ENCODE data around the gene TIPARP.
"Not testable (repeated sequence)": the region's sequence is repeated elsewhere in the genome, so short reads cannot be mapped to it uniquely, and the experiment has no call there.

Gene TIPARP

DNA sequence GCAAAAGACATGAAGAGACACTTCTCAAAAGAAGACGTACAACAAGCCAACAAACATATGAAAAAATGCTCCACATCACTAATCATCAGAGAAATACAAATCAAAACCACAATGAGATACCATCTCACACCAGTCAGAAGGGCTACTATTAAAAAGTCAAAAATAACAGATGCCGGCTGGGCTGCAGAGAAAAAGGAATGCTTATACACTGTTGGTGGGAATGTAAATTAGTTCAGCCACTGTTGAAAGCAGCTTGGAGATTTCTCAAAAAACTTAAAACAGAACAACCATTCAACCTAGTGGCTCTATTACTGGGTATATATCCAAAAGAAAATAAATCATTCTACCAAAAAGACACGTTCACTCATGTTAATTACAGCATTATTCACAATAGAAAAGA lies 60.3 kb downstream of the TIPARP start:
- H2AK5ac ChIP-seq (ENCODE audit: low read depth, low read length); DNase-seq (ENCODE audit: low spot score); H3K27ac ChIP-seq (replicated peaks; ENCODE audit: low read length); H4K91ac ChIP-seq (ENCODE audit: low read depth, low read length, poor library complexity); H3K9ac ChIP-seq (ENCODE audit: low read depth, low read length, poor library complexity); H3K4me1 ChIP-seq (ENCODE audit: control insufficient read depth in 2 of 2, insufficient read depth in 1 of 2, low read depth in 1 of 2, low read length in 2 of 2); H3K4me2 ChIP-seq (ENCODE audit: insufficient read depth, low read length, poor library complexity, severe bottlenecking); H3K18ac ChIP-seq (ENCODE audit: low read length); H3K23ac ChIP-seq (ENCODE audit: low read depth, low read length, poor library complexity); H3K4me3 ChIP-seq (ENCODE audit: low read length in 2 of 2); H3K79me1 ChIP-seq (ENCODE audit: low read depth, low read length); H4K8ac ChIP-seq (ENCODE audit: low read depth, low read length); H2BK12ac ChIP-seq (ENCODE audit: low read length); H2BK15ac ChIP-seq (ENCODE audit: low read length); H3K9me3 ChIP-seq (replicated peaks in 1 of 2; ENCODE audit: control insufficient read depth in 2 of 2, insufficient read depth in 1 of 2, low read depth in 1 of 2, low read length in 2 of 2); H3K27me3 ChIP-seq (ENCODE audit: control insufficient read depth in 3 of 3, insufficient read depth in 3 of 3, low read depth in 1 of 3, low read length in 3 of 3); H2BK5ac ChIP-seq (ENCODE audit: low read length); H3K14ac ChIP-seq (ENCODE audit: low read length); H3K36me3 ChIP-seq (replicated peaks in 1 of 2; ENCODE audit: control insufficient read depth in 2 of 2, insufficient read depth in 2 of 2, low read length in 2 of 2); H3K4ac ChIP-seq (ENCODE audit: low read length); H2AFZ ChIP-seq (ENCODE audit: low read length); H2BK120ac ChIP-seq (ENCODE audit: low read depth, low read length): not testable (repeated sequence)
- WGBS, 2 donors (ENCODE audit: extremely low coverage in 2 of 2, insufficient read length in 2 of 2, insufficient replicate concordance in 1 of 2): no CpG with 5 or more reads among the region's 3 CpGs

DNA sequence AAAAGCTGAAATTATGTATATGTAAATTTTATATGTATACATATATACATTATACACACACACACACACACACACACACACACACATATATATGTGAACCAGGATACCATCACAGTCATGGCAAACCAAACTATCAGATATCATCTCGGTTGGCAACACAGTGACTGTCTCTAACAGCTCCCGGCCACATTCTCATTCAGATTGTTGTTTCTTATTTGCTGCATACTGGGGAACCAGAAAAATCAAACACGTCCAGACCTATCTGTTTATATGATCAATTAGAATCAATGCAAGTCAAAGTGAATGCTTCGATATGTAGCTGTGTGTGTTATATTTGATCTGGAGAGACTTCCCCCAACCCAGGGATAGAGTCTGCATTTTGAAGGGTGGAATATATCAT lies 61.1 kb downstream of the TIPARP start:
- Histone ChIP-seq H3K4me2 (ENCODE audit: insufficient read depth, low read length, poor library complexity, severe bottlenecking) (no peak overlapping the region), H3K4ac (ENCODE audit: low read length) (no peak overlapping the region), H3K14ac (ENCODE audit: low read length) (no peak overlapping the region), H3K36me3 (replicated peaks in 1 of 2; ENCODE audit: control insufficient read depth in 2 of 2, insufficient read depth in 2 of 2, low read length in 2 of 2) (no peaks in the 10 kb centered on the region), H4K91ac (ENCODE audit: low read depth, low read length, poor library complexity) (no peak overlapping the region), H4K8ac (ENCODE audit: low read depth, low read length) (no peak overlapping the region), H2BK5ac (ENCODE audit: low read length) (no peak overlapping the region), H3K9ac (ENCODE audit: low read depth, low read length, poor library complexity) (no peak overlapping the region), H3K9me3 (replicated peaks in 1 of 2; ENCODE audit: control insufficient read depth in 2 of 2, insufficient read depth in 1 of 2, low read depth in 1 of 2, low read length in 2 of 2) (no peaks in the 10 kb centered on the region), H3K4me1 (ENCODE audit: control insufficient read depth in 2 of 2, insufficient read depth in 1 of 2, low read depth in 1 of 2, low read length in 2 of 2) (peaks cover 2 to 9% of the 10 kb centered on the region in 2 donors), H2AFZ (ENCODE audit: low read length) (no peak overlapping the region), H2BK15ac (ENCODE audit: low read length) (no peak overlapping the region), H3K27ac (replicated peaks; ENCODE audit: low read length) (no peak overlapping the region), H3K4me3 (ENCODE audit: low read length in 2 of 2) (no peak overlapping the region), H3K27me3 (ENCODE audit: control insufficient read depth in 3 of 3, insufficient read depth in 3 of 3, low read depth in 1 of 3, low read length in 3 of 3) (no peaks in the 10 kb centered on the region), H3K18ac (ENCODE audit: low read length) (no peak overlapping the region), H3K79me1 (ENCODE audit: low read depth, low read length) (no peaks in the 10 kb centered on the region), H2BK12ac (ENCODE audit: low read length) (no peak overlapping the region), H2AK5ac (ENCODE audit: low read depth, low read length) (no peak overlapping the region), H2BK120ac (ENCODE audit: low read depth, low read length) (no peak overlapping the region), H3K23ac (ENCODE audit: low read depth, low read length, poor library complexity) (no peak overlapping the region)
- no CpG with 5 or more reads among the region's 4 CpGs for WGBS, 2 donors (ENCODE audit: extremely low coverage in 2 of 2, insufficient read length in 2 of 2, insufficient replicate concordance in 1 of 2)
- no peak for DNase-seq (ENCODE audit: low spot score)

DNA sequence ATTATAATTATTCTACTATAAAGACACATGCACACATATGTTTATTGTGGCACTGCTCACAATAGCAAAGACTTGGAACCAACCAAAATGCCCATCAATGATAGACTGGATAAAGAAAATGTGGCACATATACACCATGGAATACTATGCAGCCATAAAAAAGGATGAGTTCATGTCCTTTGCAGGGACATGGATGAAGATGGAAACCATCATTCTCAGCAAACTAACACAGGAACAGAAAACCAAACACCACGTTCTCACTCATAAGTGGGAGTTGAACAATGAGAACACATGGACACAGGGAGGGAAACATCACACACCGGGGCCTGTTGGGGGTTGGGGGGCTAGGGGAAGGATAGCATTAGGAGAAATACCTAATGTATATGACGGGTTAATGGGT lies 62.7 kb downstream of the TIPARP start:
- not testable (repeated sequence) for H4K8ac ChIP-seq (ENCODE audit: low read depth, low read length); H3K27me3 ChIP-seq (ENCODE audit: control insufficient read depth in 3 of 3, insufficient read depth in 3 of 3, low read depth in 1 of 3, low read length in 3 of 3); H3K14ac ChIP-seq (ENCODE audit: low read length); H2BK120ac ChIP-seq (ENCODE audit: low read depth, low read length); H3K9me3 ChIP-seq (replicated peaks in 1 of 2; ENCODE audit: control insufficient read depth in 2 of 2, insufficient read depth in 1 of 2, low read depth in 1 of 2, low read length in 2 of 2); H3K4ac ChIP-seq (ENCODE audit: low read length); H2AFZ ChIP-seq (ENCODE audit: low read length); H2BK5ac ChIP-seq (ENCODE audit: low read length); H3K79me1 ChIP-seq (ENCODE audit: low read depth, low read length); H3K27ac ChIP-seq (replicated peaks; ENCODE audit: low read length); H2BK15ac ChIP-seq (ENCODE audit: low read length); H3K4me3 ChIP-seq (ENCODE audit: low read length in 2 of 2); H3K36me3 ChIP-seq (replicated peaks in 1 of 2; ENCODE audit: control insufficient read depth in 2 of 2, insufficient read depth in 2 of 2, low read length in 2 of 2); H3K4me2 ChIP-seq (ENCODE audit: insufficient read depth, low read length, poor library complexity, severe bottlenecking); H2AK5ac ChIP-seq (ENCODE audit: low read depth, low read length); H4K91ac ChIP-seq (ENCODE audit: low read depth, low read length, poor library complexity); DNase-seq (ENCODE audit: low spot score); H3K4me1 ChIP-seq (ENCODE audit: control insufficient read depth in 2 of 2, insufficient read depth in 1 of 2, low read depth in 1 of 2, low read length in 2 of 2); H3K23ac ChIP-seq (ENCODE audit: low read depth, low read length, poor library complexity); H3K18ac ChIP-seq (ENCODE audit: low read length); H3K9ac ChIP-seq (ENCODE audit: low read depth, low read length, poor library complexity); H2BK12ac ChIP-seq (ENCODE audit: low read length)
- WGBS, 2 donors (ENCODE audit: extremely low coverage in 2 of 2, insufficient read length in 2 of 2, insufficient replicate concordance in 1 of 2): no CpG with 5 or more reads among the region's 3 CpGs

DNA sequence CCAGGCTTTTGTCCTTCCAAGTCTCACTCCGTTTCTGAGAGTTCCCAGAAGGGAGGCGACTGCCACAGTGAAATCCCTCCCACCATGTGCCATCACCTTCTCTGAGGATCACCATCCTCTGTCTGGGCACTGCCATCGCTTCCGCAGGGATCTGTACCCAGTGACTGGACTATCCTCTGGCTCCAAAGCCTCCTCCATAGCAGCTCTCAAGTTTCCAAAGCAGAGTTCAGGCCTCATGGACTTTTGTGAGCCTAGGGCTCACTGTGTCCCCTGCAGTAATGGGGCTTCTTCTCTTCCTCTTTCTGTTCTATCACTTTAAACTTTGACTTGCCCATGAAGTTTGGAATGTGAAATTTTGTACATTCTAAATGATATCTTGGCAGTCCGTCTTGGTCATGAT lies 63.9 kb downstream of the TIPARP start:
- no CpG with 5 or more reads among the region's 5 CpGs for WGBS, 2 donors (ENCODE audit: extremely low coverage in 2 of 2, insufficient read length in 2 of 2, insufficient replicate concordance in 1 of 2)

More for the DNA sequence above, 63.9 kb downstream of the TIPARP start:
- Histone ChIP-seq H3K4me2 (ENCODE audit: insufficient read depth, low read length, poor library complexity, severe bottlenecking) (no peak overlapping the region), H3K36me3 (replicated peaks in 1 of 2; ENCODE audit: control insufficient read depth in 2 of 2, insufficient read depth in 2 of 2, low read length in 2 of 2) (no peaks in the 10 kb centered on the region), H2BK120ac (ENCODE audit: low read depth, low read length) (no peak overlapping the region), H3K23ac (ENCODE audit: low read depth, low read length, poor library complexity) (no peak overlapping the region), H3K18ac (ENCODE audit: low read length) (no peak overlapping the region), H2AFZ (ENCODE audit: low read length) (no peak overlapping the region), H3K9me3 (replicated peaks in 1 of 2; ENCODE audit: control insufficient read depth in 2 of 2, insufficient read depth in 1 of 2, low read depth in 1 of 2, low read length in 2 of 2) (no peaks in the 10 kb centered on the region), H3K4me3 (ENCODE audit: low read length in 2 of 2) (no peak overlapping the region), H3K4me1 (ENCODE audit: control insufficient read depth in 2 of 2, insufficient read depth in 1 of 2, low read depth in 1 of 2, low read length in 2 of 2) (no peaks in the 10 kb centered on the region), H3K27ac (replicated peaks; ENCODE audit: low read length) (no peak overlapping the region), H3K9ac (ENCODE audit: low read depth, low read length, poor library complexity) (no peak overlapping the region), H3K79me1 (ENCODE audit: low read depth, low read length) (no peaks in the 10 kb centered on the region), H4K8ac (ENCODE audit: low read depth, low read length) (no peak overlapping the region), H2BK15ac (ENCODE audit: low read length) (no peak overlapping the region), H2BK12ac (ENCODE audit: low read length) (no peak overlapping the region), H2BK5ac (ENCODE audit: low read length) (no peak overlapping the region), H4K91ac (ENCODE audit: low read depth, low read length, poor library complexity) (no peak overlapping the region), H2AK5ac (ENCODE audit: low read depth, low read length) (no peak overlapping the region), H3K4ac (ENCODE audit: low read length) (no peak overlapping the region), H3K27me3 (ENCODE audit: control insufficient read depth in 3 of 3, insufficient read depth in 3 of 3, low read depth in 1 of 3, low read length in 3 of 3) (no peaks in the 10 kb centered on the region), H3K14ac (ENCODE audit: low read length) (no peak overlapping the region)
- DNase-seq (ENCODE audit: low spot score): no peak

Measured in neuronal stem cell (in vitro differentiated cells).